Pancreas (tissue), 10 donors: ENCODE measurements around the gene ANP32A. TPM values are rescaled to one million over a fixed set of nuclear protein-coding genes. Genes with fewer than 3 reads are reported as not detected.

Source experiments
- ATAC-seq, 4 donors: fragments of 200-7000 bp; cut with Tn5 transposase; one replicate each; pipeline versions ENCODE4 v1.8.0 to v1.9.1; 2020; ENCODE audit warnings: mild to moderate bottlenecking in 4 of 4, moderate library complexity in 4 of 4
- DNase-seq, 6 donors: peaks; one replicate each; pipeline ENCODE4 v3.0.0-alpha.2; 2020
- FAIRE-seq: peaks from 2 replicates; lab custom pipeline; 2012; peaks lifted over from hg19 to GRCh38; lab: Jason Lieb, UNC
- H3K27ac ChIP-seq, 4 donors: fragments of 200-600 bp; sonication (generic); 1 replicate in 3 of 4; 2 replicates in 1 of 4; pipeline versions ENCODE4 v1.5.0 to v1.8.0; 2020
- H3K27me3 ChIP-seq, 4 donors: fragments of 200-600 bp; one replicate each; pipeline ENCODE4 v1.8.0; 2021
- H3K36me3 ChIP-seq, 3 donors: fragments of 200-600 bp; sonication (generic) in 1 of 3; one replicate each; pipeline versions ENCODE4 v1.5.0 to v1.8.0; 2020 to 2021
- H3K4me1 ChIP-seq, 3 donors: fragments of 200-600 bp; one replicate each; pipeline ENCODE4 v1.8.0; 2021
- H3K4me3 ChIP-seq, 4 donors: fragments of 200-600 bp; sonication (generic) in 2 of 4; one replicate each; pipeline versions ENCODE4 v1.5.0 to v1.8.0; 2020 to 2021
- H3K9me3 ChIP-seq, 4 donors: fragments of 200-600 bp; one replicate each; pipeline ENCODE4 v1.8.0; 2021
- WGBS, 2 donors: extraction: QIAGEN DNeasy Blood & Tissue Kit; methylation state at CpG; one replicate each; pipeline ENCODE4 v1.1.7; 2013; 5-methylcytosine and 5-hydroxymethylcytosine counted together
- intact Hi-C, 3 donors: fragments of 100-400 bp; cut with DNase I; formaldehyde crosslinking; loops; one replicate each; pipeline versions ENCODE4 v1.11.1 to v1.14.2; 2022
- polyA plus RNA-seq, 2 donors: library from polyadenylated mRNA; stranded (reverse); fragments of 200-250 nt; gene quantifications; one replicate each; pipeline ENCODE4 v1.2.3, GENCODE V29; 2013
- total RNA-seq, 6 donors: library from RNA; stranded (reverse); fragmentation: NEBNext Ultra II Directional in 4 of 6; extraction: Animal tissue kit (Norgen Biotek cat#: 25700) in 4 of 6; gene quantifications; one replicate each; pipeline versions ENCODE4 v1.2.1 to v1.2.4, GENCODE V29; 2021 to 2023
- TF ChIP-seq, protein P1 (sequence below), 4 donors: fragments of 200-600 bp; sonication (generic) in 3 of 4; IDR thresholded peaks; one replicate each; pipeline versions ENCODE4 v1.5.0 to v1.8.0; 2021; ENCODE audit warnings: antibody characterized with exemption in 4 of 4
- donor health status: healthy with polysubstance abuse.
- donor health status: DM: no; HTN: no; CAD: no; lungs with moderate emphysema.
- donor health status: DM: no; HTN: no; CAD: no.
- donor health status: control.
- donor health status: control.
- donor health status: Bipolar disorder and iron deficiency.
- donor health status: DM: yes; HTN: yes; CAD: no.
- donor health status: DM: no; HTN: no; CAD: no.
- donor health status: DM: no; HTN: no; CAD: no.
- donor health status: DM: yes; HTN: yes; CAD: no.

The ANP32A gene
- total and polyA plus RNA-seq, 8 donors = 26.0 to 64.3 (median 41.3) TPM

DNA sequence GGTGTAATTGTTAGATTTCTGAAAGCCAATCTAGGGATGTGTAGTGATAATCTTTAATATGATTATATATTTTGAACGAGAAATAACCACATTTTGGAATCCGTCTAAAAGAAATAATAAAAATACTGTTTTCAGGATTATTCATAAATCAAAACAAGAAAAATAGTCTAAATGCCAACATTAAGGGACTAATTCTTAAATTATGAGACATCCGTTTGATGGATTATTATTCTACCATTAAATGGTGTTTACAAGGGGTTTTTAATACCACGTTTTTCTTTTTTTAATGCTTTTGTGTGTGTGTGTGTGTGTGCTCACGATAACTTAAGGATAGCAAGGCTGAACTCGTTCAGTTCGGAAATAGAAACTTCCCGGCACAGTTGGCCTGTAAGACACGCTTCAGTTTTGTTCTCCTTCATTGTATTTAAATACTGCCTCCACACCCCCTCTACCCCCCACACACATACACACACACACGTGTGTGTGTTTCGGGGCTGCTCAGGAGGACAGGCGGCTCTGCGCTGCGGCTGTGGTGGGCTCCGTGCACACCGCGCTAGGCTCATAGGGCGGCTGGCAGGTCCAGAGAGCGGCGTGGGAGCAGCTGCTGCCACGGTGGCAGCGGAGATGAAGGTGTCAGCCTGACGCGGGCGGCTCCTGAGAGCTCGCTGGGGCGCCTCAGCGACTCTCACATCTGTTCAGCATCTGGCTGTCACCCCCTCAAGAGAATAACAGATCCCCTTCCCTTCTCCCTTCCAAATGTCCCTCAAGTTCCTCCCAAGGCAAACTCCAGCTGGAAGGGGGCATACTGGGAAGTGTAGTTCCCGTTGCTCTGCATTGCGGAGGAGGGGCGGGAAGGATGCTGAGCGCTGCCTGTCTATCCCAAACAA, 23.0 kb upstream of the ANP32A start:
- ATAC-seq (peak; percentile 55 to 87 (median 80)), DNase-seq (peak in 1 of 6 donors; percentile 75), FAIRE-seq (no peak)
- Histone ChIP-seq H3K27ac (no peak overlapping the region), H3K27me3 (peaks cover 0 to 21% (median 9%) of the 10 kb centered on the region in 4 donors), H3K9me3 (no peaks in the 10 kb centered on the region), H3K4me3 (peak overlapping the region in 3 of 4 donors; percentile 10 to 42 (median 31)), H3K4me1 (peaks cover 0 to 4% (median 0%) of the 10 kb centered on the region in 3 donors), H3K36me3 (no peaks in the 10 kb centered on the region)
- WGBS, 2 donors = 8 to 13% methylated on average over 32 of the region's 32 CpGs
- intact Hi-C loops = no loop called here
- TF ChIP-seq, protein P1, sequence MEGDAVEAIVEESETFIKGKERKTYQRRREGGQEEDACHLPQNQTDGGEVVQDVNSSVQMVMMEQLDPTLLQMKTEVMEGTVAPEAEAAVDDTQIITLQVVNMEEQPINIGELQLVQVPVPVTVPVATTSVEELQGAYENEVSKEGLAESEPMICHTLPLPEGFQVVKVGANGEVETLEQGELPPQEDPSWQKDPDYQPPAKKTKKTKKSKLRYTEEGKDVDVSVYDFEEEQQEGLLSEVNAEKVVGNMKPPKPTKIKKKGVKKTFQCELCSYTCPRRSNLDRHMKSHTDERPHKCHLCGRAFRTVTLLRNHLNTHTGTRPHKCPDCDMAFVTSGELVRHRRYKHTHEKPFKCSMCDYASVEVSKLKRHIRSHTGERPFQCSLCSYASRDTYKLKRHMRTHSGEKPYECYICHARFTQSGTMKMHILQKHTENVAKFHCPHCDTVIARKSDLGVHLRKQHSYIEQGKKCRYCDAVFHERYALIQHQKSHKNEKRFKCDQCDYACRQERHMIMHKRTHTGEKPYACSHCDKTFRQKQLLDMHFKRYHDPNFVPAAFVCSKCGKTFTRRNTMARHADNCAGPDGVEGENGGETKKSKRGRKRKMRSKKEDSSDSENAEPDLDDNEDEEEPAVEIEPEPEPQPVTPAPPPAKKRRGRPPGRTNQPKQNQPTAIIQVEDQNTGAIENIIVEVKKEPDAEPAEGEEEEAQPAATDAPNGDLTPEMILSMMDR (IDR thresholded peaks at IDR 0.05) = no peak

DNA sequence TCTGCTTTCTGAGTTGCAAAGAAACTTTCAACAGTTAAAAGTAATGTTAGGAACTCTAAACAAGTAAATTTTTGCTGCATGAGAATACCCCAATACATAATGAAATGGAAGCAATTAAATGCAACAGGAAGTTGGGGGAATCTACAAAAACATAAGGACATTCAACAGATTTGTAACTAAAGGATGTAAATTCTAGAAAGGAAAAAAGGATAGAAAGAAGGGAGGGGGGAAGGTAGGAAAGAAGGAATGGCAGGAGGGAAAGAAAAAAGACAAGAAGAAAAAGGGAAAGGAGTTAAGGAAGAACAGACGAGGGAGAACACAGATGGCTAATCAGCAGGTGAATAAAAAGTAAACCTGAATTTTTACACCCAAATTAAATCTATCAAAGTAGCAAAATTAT, 22.3 kb upstream of the ANP32A start:
- intact Hi-C loops = no loop called here
- 91 to 93% methylated on average over 1 of the region's 1 CpG for WGBS, 2 donors
- DNase-seq = no peak
- Histone ChIP-seq H3K27me3 (peaks cover 0 to 21% (median 9%) of the 10 kb centered on the region in 4 donors), H3K27ac (no peak overlapping the region), H3K4me3 (no peak overlapping the region), H3K36me3 (no peaks in the 10 kb centered on the region), H3K9me3 (no peaks in the 10 kb centered on the region), H3K4me1 (peaks cover 0 to 4% (median 0%) of the 10 kb centered on the region in 3 donors)
- FAIRE-seq = no peak
- TF ChIP-seq, protein P1 (IDR thresholded peaks at IDR 0.05) = no peak
- no peak for ATAC-seq

DNA sequence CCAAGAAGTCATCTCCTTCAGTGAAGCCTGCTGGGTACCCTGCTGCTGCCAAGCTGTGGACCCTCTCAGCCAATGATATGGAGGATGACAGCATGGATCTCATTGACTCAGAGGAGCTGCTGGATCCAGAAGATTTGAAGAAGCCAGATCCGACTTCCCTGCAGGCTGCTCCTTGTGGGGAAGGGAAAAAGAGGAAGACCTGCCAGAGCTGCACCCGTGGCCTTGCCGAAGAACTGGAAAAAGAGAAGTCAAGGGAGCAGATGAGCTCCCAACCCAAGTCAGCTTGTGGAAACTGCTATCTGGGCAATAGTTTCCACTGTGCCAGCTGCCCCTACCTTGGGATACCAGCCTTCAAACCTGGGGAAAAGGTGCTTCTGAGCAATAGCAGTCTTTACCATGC, 13.7 kb upstream of the ANP32A start:
- ATAC-seq (peak in 1 of 4 donors; percentile 38), DNase-seq (no peak), FAIRE-seq (no peak)
- Histone ChIP-seq H3K27me3 (no peaks in the 10 kb centered on the region), H3K4me1 (no peaks in the 10 kb centered on the region), H3K36me3 (no peaks in the 10 kb centered on the region), H3K4me3 (no peak overlapping the region), H3K9me3 (no peaks in the 10 kb centered on the region), H3K27ac (no peak overlapping the region)
- 78 to 87% methylated on average over 3 of the region's 3 CpGs for WGBS, 2 donors
- TF ChIP-seq, protein P1 (IDR thresholded peaks at IDR 0.05) = no peak
- intact Hi-C loops = no loop called here

DNA sequence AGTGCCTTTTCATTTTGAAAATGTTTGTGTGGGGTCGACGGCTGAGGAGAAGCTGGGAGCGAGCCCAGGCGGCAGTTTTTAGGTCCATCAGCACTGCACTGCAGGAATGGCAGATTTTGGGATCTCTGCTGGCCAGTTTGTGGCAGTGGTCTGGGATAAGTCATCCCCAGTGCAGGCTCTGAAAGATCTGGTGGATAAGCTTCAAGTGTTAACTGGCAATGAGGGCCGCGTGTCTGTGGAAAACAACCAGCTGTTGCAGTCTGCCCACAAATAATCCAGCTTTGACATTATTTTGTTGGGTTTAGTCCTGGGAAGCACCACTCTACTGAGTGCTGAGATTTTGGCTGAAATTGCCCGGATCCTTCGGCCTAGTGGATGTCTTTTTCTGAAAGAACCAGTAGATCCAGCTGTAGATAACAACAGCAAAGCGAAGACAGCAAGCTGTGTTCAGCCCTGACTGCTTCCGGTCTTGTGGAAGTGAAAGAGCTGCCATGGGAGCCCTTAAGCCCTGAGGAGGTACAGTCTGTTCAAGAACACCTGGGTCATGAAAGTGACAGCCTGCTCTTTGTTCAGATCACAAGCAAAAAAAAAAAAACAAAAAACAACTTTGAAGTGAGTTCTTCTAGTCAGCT, 13.1 kb upstream of the ANP32A start:
- DNase-seq (no peak), FAIRE-seq (no peak), ATAC-seq (no peak)
- Histone ChIP-seq H3K4me1 (no peaks in the 10 kb centered on the region), H3K27me3 (no peaks in the 10 kb centered on the region), H3K4me3 (no peak overlapping the region), H3K27ac (no peak overlapping the region), H3K36me3 (no peaks in the 10 kb centered on the region), H3K9me3 (no peaks in the 10 kb centered on the region)
- WGBS, 2 donors = 77 to 85% methylated on average over 10 of the region's 10 CpGs
- intact Hi-C loops = no loop called here
- TF ChIP-seq, protein P1 (IDR thresholded peaks at IDR 0.05) = no peak
